H1 (cell line): ENCODE data around the gene BRD3OS. TPM values are rescaled to one million over a fixed set of nuclear protein-coding genes. Genes with fewer than 3 reads are reported as not detected.

Experiments
- CTCF ChIA-PET: fragments of 300-600 bp; sonication (Branson Sonifier 250); formaldehyde crosslinking; loops from one replicate; lab custom pipeline; 2021; ENCODE audit not compliant: partially characterized antibody; lab: Charles Lee
- POLR2A ChIA-PET: fragments of 300-600 bp; sonication (Branson Sonifier 250); formaldehyde crosslinking; loops from one replicate; lab custom pipeline; 2021; ENCODE audit warnings: inconsistent platforms; ENCODE audit not compliant: partially characterized antibody; lab: Charles Lee
- DNase-seq, 2 experiments: peaks; one replicate each; pipeline versions ENCODE4 v3.0.0 to v3.0.0-alpha.2; 2010 to 2022; ENCODE audit warnings: low spot score in 2 of 2, low read depth in 1 of 2, mixed read lengths in 1 of 2
- FAIRE-seq: peaks from 2 replicates; lab custom pipeline; 2011; peaks lifted over from hg19 to GRCh38; lab: Jason Lieb, UNC
- H2AFZ ChIP-seq: 2 replicates; pipeline ENCODE4 v1.8.1; 2012; ENCODE audit warnings: low read length, inconsistent platforms
- H2AK5ac ChIP-seq: 2 replicates; pipeline ENCODE4 v1.6.1; 2013; ENCODE audit warnings: low read depth, low read length
- H2BK120ac ChIP-seq: replicated peaks from 2 replicates; pipeline ENCODE3; 2013; ENCODE audit warnings: low read depth, low read length, inconsistent platforms
- H2BK12ac ChIP-seq: 2 replicates; pipeline ENCODE4 v1.6.1; 2013; ENCODE audit warnings: low read depth, low read length
- H2BK15ac ChIP-seq: 2 replicates; pipeline ENCODE4 v1.6.1; 2013; ENCODE audit warnings: low read length
- H2BK20ac ChIP-seq: 2 replicates; pipeline ENCODE4 v1.6.1; 2013; ENCODE audit warnings: low read length
- H2BK5ac ChIP-seq: 2 replicates; pipeline ENCODE4 v1.6.1; 2013; ENCODE audit warnings: low read depth, low read length
- H3K14ac ChIP-seq: 2 replicates; pipeline ENCODE4 v1.6.1; 2013; ENCODE audit warnings: inconsistent platforms; ENCODE audit not compliant: insufficient read length
- H3K18ac ChIP-seq: 2 replicates; pipeline ENCODE4 v1.6.1; 2013; ENCODE audit warnings: low read length; ENCODE audit errors: extremely low read depth
- H3K23ac ChIP-seq: 2 replicates; pipeline ENCODE4 v1.6.1; 2013; ENCODE audit warnings: inconsistent platforms; ENCODE audit not compliant: insufficient read length
- H3K23me2 ChIP-seq: 2 replicates; pipeline ENCODE4 v1.6.1; 2013; ENCODE audit warnings: low read depth, low read length
- H3K27ac ChIP-seq: 2 replicates; pipeline ENCODE4 v1.6.1; 2011; ENCODE audit warnings: low read depth, low read length, inconsistent platforms
- H3K27me3 ChIP-seq, 4 experiments: replicated peaks in 1 of 4; 1 replicate in 1 of 4; 2 replicates in 3 of 4; pipeline versions ENCODE4 v1.6.1 to v1.8.1; 2011 to 2013; ENCODE audit warnings: low read length in 3 of 4, mild to moderate bottlenecking in 3 of 4, inconsistent platforms in 2 of 4, mixed read lengths in 2 of 4, moderate library complexity in 1 of 4; ENCODE audit not compliant: control insufficient read depth in 3 of 4, insufficient read depth in 3 of 4; ENCODE audit errors: extremely low read depth in 1 of 4
- H3K36me3 ChIP-seq, 4 experiments: 2 replicates each; pipeline versions ENCODE4 v1.6.1 to v1.8.1; 2011 to 2013; ENCODE audit warnings: mild to moderate bottlenecking in 4 of 4, low read length in 3 of 4, moderate library complexity in 2 of 4, control low read depth in 1 of 4, inconsistent platforms in 1 of 4; ENCODE audit not compliant: insufficient read depth in 4 of 4, control insufficient read depth in 2 of 4
- H3K4ac ChIP-seq: replicated peaks from 2 replicates; pipeline ENCODE3; 2013; ENCODE audit warnings: low read length, low read depth, mixed read lengths, inconsistent platforms; ENCODE audit not compliant: insufficient read length
- H3K4me1 ChIP-seq, 4 experiments: replicated peaks in 1 of 4; 1 replicate in 1 of 4; 2 replicates in 3 of 4; pipeline versions ENCODE4 v1.6.1 to v1.8.1; 2011 to 2013; ENCODE audit warnings: low read length in 3 of 4, inconsistent platforms in 2 of 4, mixed read lengths in 1 of 4; ENCODE audit not compliant: insufficient read depth in 4 of 4, control insufficient read depth in 3 of 4
- H3K4me2 ChIP-seq, 2 experiments: 2 replicates each; pipeline versions ENCODE4 v1.6.1 to v1.8.1; 2011 to 2013; ENCODE audit warnings: low read depth in 2 of 2, low read length in 2 of 2, control low read depth in 1 of 2, inconsistent platforms in 1 of 2, mild to moderate bottlenecking in 1 of 2; ENCODE audit not compliant: insufficient read depth in 1 of 2
- H3K4me3 ChIP-seq, 4 experiments: fragments of 200-600, 300-600 bp in 1 of 4; sonication (generic), shearing (Covaris generic), sonication (Bioruptor Twin) in 1 of 4; 2 replicates each; pipeline versions ENCODE4 v1.5.1 to v1.8.1; 2011 to 2016; ENCODE audit warnings: low read length in 4 of 4, low read depth in 3 of 4, control low read depth in 2 of 4, inconsistent platforms in 2 of 4, mild to moderate bottlenecking in 2 of 4, mixed read lengths in 1 of 4, moderate library complexity in 1 of 4; ENCODE audit not compliant: insufficient read depth in 2 of 4; ENCODE audit errors: extremely low read depth in 1 of 4
- H3K56ac ChIP-seq: replicated peaks from 2 replicates; pipeline ENCODE3; 2013; ENCODE audit warnings: low read depth, mild to moderate bottlenecking, mixed read lengths, low read length, inconsistent platforms; ENCODE audit not compliant: insufficient read length
- H3K79me1 ChIP-seq: 2 replicates; pipeline ENCODE4 v1.6.1; 2013; ENCODE audit warnings: low read depth, low read length, control low read depth
- H3K79me2 ChIP-seq, 2 experiments: 2 replicates each; pipeline versions ENCODE4 v1.6.1 to v1.8.1; 2012 to 2013; ENCODE audit warnings: low read length in 2 of 2, mild to moderate bottlenecking in 2 of 2, inconsistent platforms in 1 of 2; ENCODE audit not compliant: insufficient read depth in 2 of 2, control insufficient read depth in 1 of 2
- H3K9ac ChIP-seq, 4 experiments: replicated peaks in 1 of 4; 1 replicate in 1 of 4; 2 replicates in 3 of 4; pipeline versions ENCODE4 v1.6.1 to v1.8.1; 2011 to 2013; ENCODE audit warnings: low read depth in 3 of 4, low read length in 3 of 4, control low read depth in 2 of 4, mild to moderate bottlenecking in 2 of 4, moderate library complexity in 2 of 4, inconsistent platforms in 1 of 4; ENCODE audit errors: extremely low read depth in 1 of 4
- H3K9me3 ChIP-seq, 2 experiments: 2 replicates each; pipeline versions ENCODE4 v1.6.1 to v1.8.1; 2012 to 2013; ENCODE audit warnings: mild to moderate bottlenecking in 2 of 2, moderate library complexity in 2 of 2, control low read depth in 1 of 2, inconsistent platforms in 1 of 2, low read depth in 1 of 2, low read length in 1 of 2, mixed read lengths in 1 of 2; ENCODE audit not compliant: insufficient read depth in 2 of 2
- H4K20me1 ChIP-seq, 2 experiments: replicated peaks in 1 of 2; 2 replicates each; pipeline versions ENCODE3 to v1.8.1; 2011 to 2013; ENCODE audit warnings: inconsistent platforms in 2 of 2, low read length in 2 of 2, mild to moderate bottlenecking in 1 of 2; ENCODE audit not compliant: insufficient read depth in 2 of 2, control insufficient read depth in 1 of 2
- H4K5ac ChIP-seq: 2 replicates; pipeline ENCODE4 v1.6.1; 2013; ENCODE audit warnings: low read length, low read depth, mixed read lengths, inconsistent platforms; ENCODE audit not compliant: insufficient read length
- H4K8ac ChIP-seq: 2 replicates; pipeline ENCODE4 v1.8.0; 2013; ENCODE audit warnings: mild to moderate bottlenecking, moderate library complexity, low read length, inconsistent platforms; ENCODE audit not compliant: insufficient read depth; ENCODE audit errors: extremely low read depth
- H4K91ac ChIP-seq: replicated peaks from 2 replicates; pipeline ENCODE3; 2013; ENCODE audit warnings: low read length, mixed read lengths, inconsistent platforms; ENCODE audit not compliant: insufficient read length
- WGBS, 2 experiments: shearing (Covaris generic) in 1 of 2; methylation state at CpG; one replicate each; pipeline versions ENCODE4 v1.1.6 to v1.1.7; 2013 to 2015; ENCODE audit warnings: low lambda C conversion rate in 2 of 2, mixed read lengths in 2 of 2, inconsistent platforms in 1 of 2, low coverage in 1 of 2, missing lambda C conversion rate in 1 of 2; ENCODE audit not compliant: insufficient replicate concordance in 2 of 2, insufficient coverage in 1 of 2, insufficient read length in 1 of 2; ENCODE audit errors: extremely low coverage in 1 of 2, missing lambda C conversion rate in 1 of 2; 5-methylcytosine and 5-hydroxymethylcytosine counted together
- polyA plus RNA-seq, 7 experiments: library from polyadenylated mRNA; depleted of rRNA in 3 of 7; stranded (reverse) in 5 of 7; unstranded in 2 of 7; fragments of >200 nt in 5 of 7; fragments of 200-250 nt in 2 of 7; gene quantifications; 1 replicate in 5 of 7; 2 replicates in 1 of 7; 4 replicates in 1 of 7; pipeline versions ENCODE4 v1.2.1 to v1.2.3, GENCODE V29; 2011 to 2013; ENCODE audit warnings: missing spikeins in 2 of 7, mixed read lengths in 2 of 7
- total RNA-seq: library from RNA; stranded (reverse); fragmentation: NEBNext Ultra II Directional; extraction: Animal tissue kit (Norgen Biotek cat#: 25700); gene quantifications from 2 replicates; pipeline ENCODE4 v1.2.1, GENCODE V29; 2021

The BRD3OS gene
- total and polyA plus RNA-seq, 2 of the 8 experiments (the other 6 are each of a cell fraction or from before 2014, with no cell fraction given) = 12.7 to 20.2 TPM

GRCh38 chr9:134053401-134053871 is 28.2 kb downstream of the BRD3OS start:
- H2BK12ac ChIP-seq = no peak overlapping the region
- ChIA-PET CTCF (interaction anchor here (2.3 kb wide), 1 partner anchor 10 kb away, joined by 7 read pairs; no protein-coding TSS in a partner anchor), POLR2A (interaction anchor here (0.6 to 3.9 kb wide), 4 partner anchors 9 to 232 kb away, joined by 3 to 19 read pairs (median 3); no protein-coding TSS in a partner anchor)
- no peak overlapping the region for H2AK5ac ChIP-seq
- H2BK20ac ChIP-seq = no peak overlapping the region
- H3K56ac ChIP-seq = no peak overlapping the region
- no peak overlapping the region for H3K23ac ChIP-seq
- H3K9me3 ChIP-seq = no peaks in the 10 kb centered on the region
- WGBS, 2 experiments = 94% methylated on average over 13 of the region's 28 CpGs; no CpG with 5 or more reads in 1 of the 2 experiments
- no peaks in the 10 kb centered on the region for H3K23me2 ChIP-seq
- H3K14ac ChIP-seq = no peak overlapping the region
- no peak overlapping the region for H2BK15ac ChIP-seq
- no peak overlapping the region for H2AFZ ChIP-seq
- no peak overlapping the region for H3K4me3 ChIP-seq
- H3K4ac ChIP-seq = no peak overlapping the region
- FAIRE-seq (no peak), DNase-seq (no peak)
- peaks cover 6 to 54% of the 10 kb centered on the region in 2 experiments; a peak in 3 of 4 replicates for H3K79me2 ChIP-seq
- H3K27me3 ChIP-seq = no peaks in the 10 kb centered on the region
- no peak overlapping the region for H4K8ac ChIP-seq
- no peak overlapping the region for H3K27ac ChIP-seq
- no peak overlapping the region for H2BK120ac ChIP-seq
- H2BK5ac ChIP-seq = no peak overlapping the region
- no peak overlapping the region for H4K5ac ChIP-seq
- H3K9ac ChIP-seq = 0 out of 7 replicates have a peak overlapping the region, but pooled peaks of 1 of the 4 experiments have one; percentile 11
- no peak overlapping the region for H4K91ac ChIP-seq
- H3K36me3 ChIP-seq = peaks cover 8 to 40% (median 36%) of the 10 kb centered on the region in 4 experiments
- peaks cover 0 to 7% (median 2%) of the 10 kb centered on the region in 4 experiments; a peak in 4 of 7 replicates for H3K4me1 ChIP-seq
- H4K20me1 ChIP-seq = peaks cover 37 to 44% of the 10 kb centered on the region in 2 experiments
- peaks cover 23% of the 10 kb centered on the region for H3K79me1 ChIP-seq
- no peak overlapping the region for H3K18ac ChIP-seq
- H3K4me2 ChIP-seq = no peak overlapping the region
